PC-9 (cell line): ENCODE measurements around the gene TRIM44. TPM values are rescaled to one million over a fixed set of nuclear protein-coding genes. Genes with fewer than 3 reads are reported as not detected.
"Not testable (repeated sequence)": the region's sequence is repeated elsewhere in the genome, so short reads cannot be mapped to it uniquely, and the experiment has no call there.

Experiments
- BruUV-seq: library from RNA; stranded (reverse); fragments of 400-500 nt; replicated peaks from 2 replicates; lab custom pipeline; 2021; lab: Mats Ljungman, UMichigan
- CTCF ChIA-PET: fragments of 300-600 bp; sonication (Branson Sonifier 250); formaldehyde crosslinking; loops from one replicate; lab custom pipeline; 2022; ENCODE audit warnings: antibody characterized with exemption; lab: Charles Lee
- POLR2A ChIA-PET: fragments of 300-600 bp; sonication (Branson Sonifier 250); formaldehyde crosslinking; loops from one replicate; lab custom pipeline; 2022; ENCODE audit warnings: antibody characterized with exemption; ENCODE audit not compliant: unreplicated experiment; lab: Charles Lee
- DNase-seq, 2 experiments: peaks; one replicate each; pipeline versions ENCODE4 v3.0.0 to v3.0.0-alpha.2; 2015 to 2022; ENCODE audit warnings: mixed read lengths in 1 of 2
- H2AFZ ChIP-seq: fragments of 200-600 bp; sonication (generic); 2 replicates; pipeline ENCODE4 v1.8.1; 2017; ENCODE audit warnings: antibody characterized with exemption
- H3F3A ChIP-seq: fragments of 200-600 bp; sonication (generic); 2 replicates; pipeline ENCODE4 v1.8.1; 2017; ENCODE audit warnings: antibody characterized with exemption, mild to moderate bottlenecking, low read depth; ENCODE audit not compliant: insufficient read depth
- H3K27ac ChIP-seq: fragments of 200-600 bp; sonication (generic); 2 replicates; pipeline ENCODE4 v1.6.1; 2016; ENCODE audit warnings: mixed run types
- H3K27me3 ChIP-seq: fragments of 200-600 bp; sonication (generic); 2 replicates; pipeline ENCODE4 v1.6.1; 2016; ENCODE audit warnings: low read depth, mixed run types; ENCODE audit not compliant: insufficient read depth
- H3K36me3 ChIP-seq: fragments of 200-600 bp; sonication (generic); 2 replicates; pipeline ENCODE4 v1.6.1; 2016; ENCODE audit warnings: low read depth, mixed run types
- H3K4me1 ChIP-seq: fragments of 200-600 bp; sonication (generic); replicated peaks from 2 replicates; pipeline ENCODE4 v1.6.1; 2016; ENCODE audit warnings: mixed run types; ENCODE audit not compliant: insufficient read depth
- H3K4me2 ChIP-seq: fragments of 200-600 bp; sonication (generic); 2 replicates; pipeline ENCODE4 v1.6.1; 2017; ENCODE audit warnings: mixed run types
- H3K4me3 ChIP-seq: fragments of 200-600 bp; sonication (generic); 2 replicates; pipeline ENCODE4 v1.6.1; 2016; ENCODE audit warnings: mixed run types
- H3K79me2 ChIP-seq: fragments of 200-600 bp; sonication (generic); 2 replicates; pipeline ENCODE4 v1.6.1; 2017; ENCODE audit warnings: low read depth, mixed run types
- H3K9me2 ChIP-seq: fragments of 200-600 bp; sonication (generic); 2 replicates; pipeline ENCODE4 v1.8.1; 2017; ENCODE audit warnings: mild to moderate bottlenecking; ENCODE audit not compliant: insufficient read depth
- H3K9me3 ChIP-seq: fragments of 200-600 bp; sonication (generic); 2 replicates; pipeline ENCODE4 v1.8.1; 2016; ENCODE audit warnings: low read depth; ENCODE audit not compliant: insufficient read depth
- H4K20me1 ChIP-seq: fragments of 200-600 bp; sonication (generic); 2 replicates; pipeline ENCODE4 v1.8.1; 2017; ENCODE audit not compliant: insufficient read depth
- CTCF ChIP-seq: fragments of 200-600 bp; sonication (generic); conservative IDR thresholded peaks from 2 replicates; pipeline ENCODE4 v1.6.1; 2017; ENCODE audit warnings: mixed run types, antibody characterized with exemption, mild to moderate bottlenecking, moderate library complexity
- EZH2 ChIP-seq: fragments of 200-600 bp; sonication (generic); IDR thresholded peaks from 2 replicates; pipeline ENCODE4 v1.8.0; 2017; ENCODE audit warnings: antibody characterized with exemption, low read depth
- intact Hi-C: fragments of 100-400 bp; cut with micrococcal nuclease; formaldehyde crosslinking; loops from one replicate; pipeline ENCODE4 v1.10.0; 2022; ENCODE audit not compliant: unreplicated experiment
- total RNA-seq: library from RNA; stranded (reverse); gene quantifications from 2 replicates; pipeline ENCODE4 v1.2.3, GENCODE V29; 2021

TRIM44 gene
- total RNA-seq, 1 experiment from 2014 or later: 100 TPM

DNA sequence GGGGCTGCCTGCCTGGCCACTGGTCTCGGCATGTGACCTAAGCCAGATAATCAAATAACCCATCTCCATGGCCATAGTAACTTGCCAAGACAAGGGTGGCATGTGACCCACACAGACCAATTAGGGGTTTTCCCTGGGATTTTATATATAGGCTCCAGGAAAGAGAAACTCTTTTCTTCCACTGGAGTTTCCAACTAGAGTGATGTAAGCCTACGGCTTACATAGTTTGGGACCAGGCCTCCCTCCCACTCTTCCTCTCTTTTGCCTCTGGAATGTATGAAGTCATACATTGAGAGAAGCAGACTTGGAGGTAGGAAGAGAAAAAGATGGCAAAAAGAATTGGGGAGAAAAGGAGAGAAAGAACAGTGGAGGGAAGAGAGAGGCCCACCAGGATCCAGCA is 196.7 kb downstream of the TRIM44 start:
- H3K4me3 ChIP-seq: no peak overlapping the region
- TF ChIP-seq EZH2 (no peak), CTCF (no peak)
- DNase-seq: no peak
- no peaks in the 10 kb centered on the region for H3K4me1 ChIP-seq
- intact Hi-C loops: no loop called here
- H3K27me3 ChIP-seq: no peaks in the 10 kb centered on the region
- H3F3A ChIP-seq: no peaks in the 10 kb centered on the region
- no peaks in the 10 kb centered on the region for H3K36me3 ChIP-seq
- no TSS peak for BruUV-seq
- no peaks in the 10 kb centered on the region for H3K9me2 ChIP-seq
- no peak overlapping the region for H3K27ac ChIP-seq
- H3K4me2 ChIP-seq: no peak overlapping the region
- POLR2A ChIA-PET: no interaction called here
- no peaks in the 10 kb centered on the region for H3K79me2 ChIP-seq
- CTCF ChIA-PET: no interaction called here
- H3K9me3 ChIP-seq: no peaks in the 10 kb centered on the region
- H2AFZ ChIP-seq: no peak overlapping the region
- no peaks in the 10 kb centered on the region for H4K20me1 ChIP-seq

DNA sequence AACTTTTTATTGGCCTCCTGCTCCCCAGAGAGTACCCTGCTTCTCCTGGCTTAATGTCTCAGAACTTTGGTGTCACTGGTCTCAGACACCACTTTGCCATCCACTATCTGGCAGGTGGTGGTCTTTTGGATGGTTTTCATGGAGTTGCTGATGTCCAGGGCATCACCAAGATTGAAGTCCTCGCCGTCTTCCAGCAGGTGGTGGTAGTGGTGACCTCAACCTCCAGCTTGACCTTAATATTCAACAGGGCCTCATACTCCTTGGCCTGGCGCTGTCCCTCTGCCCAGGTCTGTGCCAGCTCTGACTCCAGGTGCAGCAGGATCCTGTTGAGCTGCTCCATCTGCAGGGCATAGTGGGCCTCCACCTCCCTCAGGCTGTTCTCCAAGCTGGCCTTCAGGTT is 197.6 kb downstream of the TRIM44 start:
- H3K27me3 ChIP-seq, H3K9me3 ChIP-seq, POLR2A ChIA-PET, H4K20me1 ChIP-seq, BruUV-seq, H3K4me3 ChIP-seq, H3K4me2 ChIP-seq, intact Hi-C loops, H3K27ac ChIP-seq, H3F3A ChIP-seq, H3K9me2 ChIP-seq, H3K4me1 ChIP-seq, DNase-seq, H3K79me2 ChIP-seq, H3K36me3 ChIP-seq, CTCF ChIA-PET, H2AFZ ChIP-seq: not testable (repeated sequence)

GRCh38 chr11:35861191-35861590 is 198.6 kb downstream of the TRIM44 start:
- intact Hi-C loops: no loop called here
- no peaks in the 10 kb centered on the region for H3K79me2 ChIP-seq
- H3K4me1 ChIP-seq: no peaks in the 10 kb centered on the region
- no peaks in the 10 kb centered on the region for H4K20me1 ChIP-seq
- no peak overlapping the region for H3K4me3 ChIP-seq
- no peaks in the 10 kb centered on the region for H3K36me3 ChIP-seq
- BruUV-seq: no TSS peak
- H3K9me2 ChIP-seq: no peaks in the 10 kb centered on the region
- H3K9me3 ChIP-seq: no peaks in the 10 kb centered on the region
- POLR2A ChIA-PET: no interaction called here
- no peak overlapping the region for H3K4me2 ChIP-seq
- TF ChIP-seq CTCF: no peak
- TF ChIP-seq EZH2: no peak
- no peak for DNase-seq
- H3F3A ChIP-seq: no peaks in the 10 kb centered on the region
- CTCF ChIA-PET: no interaction called here
- H3K27me3 ChIP-seq: no peaks in the 10 kb centered on the region
- H3K27ac ChIP-seq: no peak overlapping the region
- H2AFZ ChIP-seq: no peak overlapping the region

GRCh38 chr11:35862666-35863065 is 200.1 kb downstream of the TRIM44 start:
- no peak overlapping the region for H3K4me2 ChIP-seq
- no peaks in the 10 kb centered on the region for H3K36me3 ChIP-seq
- no peak overlapping the region for H2AFZ ChIP-seq
- no peaks in the 10 kb centered on the region for H3F3A ChIP-seq
- BruUV-seq: no TSS peak
- H3K4me3 ChIP-seq: no peak overlapping the region
- intact Hi-C loops: no loop called here
- no peak overlapping the region for H3K27ac ChIP-seq
- CTCF ChIA-PET: interaction anchor here (0.7 kb wide), 1 partner anchor 13 kb away, joined by 3 read pairs; no protein-coding TSS in a partner anchor
- no peaks in the 10 kb centered on the region for H3K9me2 ChIP-seq
- no peaks in the 10 kb centered on the region for H3K4me1 ChIP-seq
- no peaks in the 10 kb centered on the region for H3K27me3 ChIP-seq
- H3K9me3 ChIP-seq: no peaks in the 10 kb centered on the region
- no peaks in the 10 kb centered on the region for H4K20me1 ChIP-seq
- no peak for DNase-seq
- TF ChIP-seq CTCF (no peak), EZH2 (no peak)
- POLR2A ChIA-PET: no interaction called here
- no peaks in the 10 kb centered on the region for H3K79me2 ChIP-seq
